NT2/D1 (cell line): ENCODE data around the gene XRN2.

Source experiments
- SUZ12 ChIP-seq: IDR thresholded peaks from 2 replicates; pipeline ENCODE4 v1.6.1; 2011; ENCODE audit not compliant: insufficient read length, insufficient read depth; ENCODE audit errors: extremely low read depth
- YY1 ChIP-seq: IDR thresholded peaks from 2 replicates; pipeline ENCODE4 v1.6.1; 2011; ENCODE audit not compliant: insufficient read length, insufficient read depth
- ZNF274 ChIP-seq: IDR thresholded peaks from 2 replicates; pipeline ENCODE4 v1.6.1; 2011; ENCODE audit warnings: mild to moderate bottlenecking, low read depth, low read length

GRCh38 chr20:21357844-21358243, 54.7 kb downstream of the XRN2 start:
- TF ChIP-seq SUZ12 = no peak
- TF ChIP-seq ZNF274 = no peak
- no peak for TF ChIP-seq YY1
